NOMO-1 treated with DMSO at 0.1 percent for 48 hours (cell line): Measurements from ENCODE around the gene ADORA2A.

Source experiments
- DNase-seq: peaks from one replicate; lab custom pipeline; 2025; ENCODE audit not compliant: unreplicated experiment; lab: John Stamatoyannopoulos, UW

Gene ADORA2A

GRCh38 chr22:24417200-24417599 lies 10.2 kb upstream of the ADORA2A start:
- DNase-seq = no peak

- no peak for DNase-seq
These were observed 9.3 kb upstream of the ADORA2A start for GRCh38 chr22:24417901-24418641.

GRCh38 chr22:24418786-24419474 lies 8.5 kb upstream of the ADORA2A start:
- no peak for DNase-seq

DNA sequence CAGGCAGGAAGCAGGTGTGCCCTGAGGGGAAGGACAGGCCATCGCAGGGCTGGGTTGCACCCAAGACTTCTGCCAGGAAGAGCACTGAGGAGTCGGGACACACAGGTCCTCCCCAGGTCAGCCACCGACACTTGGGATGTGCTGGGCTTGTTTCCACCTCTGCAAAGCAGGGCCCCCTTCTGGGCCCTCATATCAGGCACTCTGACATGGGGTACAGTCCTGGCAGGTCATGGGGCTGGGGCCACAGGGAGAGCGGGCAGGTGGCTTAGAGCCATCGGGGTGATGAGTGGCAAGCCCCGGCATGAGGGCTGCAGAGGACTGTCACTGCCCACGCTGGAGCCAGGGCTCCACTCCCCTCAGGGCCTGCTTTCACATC lies 7.9 kb upstream of the ADORA2A start:
- no peak for DNase-seq

DNA sequence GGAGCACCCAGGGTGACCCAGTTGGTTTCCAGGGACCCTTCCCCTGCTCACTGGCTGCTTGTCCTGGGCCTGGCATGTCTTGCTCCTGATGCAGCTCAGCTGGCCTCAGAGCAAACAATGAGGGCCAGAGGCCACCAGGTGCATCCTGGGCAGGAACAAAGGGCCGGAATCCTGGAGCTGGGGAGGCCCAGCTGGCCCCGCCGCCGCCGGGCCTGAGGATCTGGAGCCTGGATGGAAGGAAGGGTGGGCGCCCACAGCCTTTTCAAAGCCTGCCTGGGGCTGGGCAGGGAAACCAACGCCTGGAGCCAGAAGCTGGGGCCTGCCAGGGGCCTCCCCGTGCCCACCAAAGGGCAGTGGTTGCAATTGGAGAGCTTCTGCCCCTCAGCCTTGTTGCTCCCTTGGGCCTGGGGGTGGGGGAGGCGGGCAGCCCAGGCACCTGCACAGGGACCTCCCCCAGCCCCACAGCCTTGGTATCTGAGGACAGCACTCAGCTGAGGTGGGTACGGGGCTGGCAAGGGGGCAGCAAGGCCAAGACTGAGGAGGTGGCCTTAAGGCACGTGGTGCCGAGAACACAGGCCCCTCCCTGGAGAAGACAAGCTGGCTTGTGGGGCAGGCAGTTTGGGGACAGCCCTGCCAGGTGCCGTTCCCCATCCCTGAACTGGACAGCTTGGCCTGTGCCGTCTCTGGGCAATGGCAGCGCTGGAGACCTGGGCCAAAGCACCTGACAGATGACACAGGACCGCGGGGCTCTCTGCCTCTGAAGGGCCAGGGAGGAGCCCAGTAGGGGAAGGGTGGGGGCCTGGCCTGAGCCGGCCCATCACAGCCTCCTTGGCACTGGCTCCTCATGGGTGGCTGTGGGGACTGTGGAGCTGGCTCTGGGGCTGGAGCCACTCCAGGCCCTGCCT lies 7.1 kb upstream of the ADORA2A start:
- no peak for DNase-seq

- DNase-seq = no peak
These were observed 6.4 kb upstream of the ADORA2A start for GRCh38 chr22:24420977-24421343.

DNA sequence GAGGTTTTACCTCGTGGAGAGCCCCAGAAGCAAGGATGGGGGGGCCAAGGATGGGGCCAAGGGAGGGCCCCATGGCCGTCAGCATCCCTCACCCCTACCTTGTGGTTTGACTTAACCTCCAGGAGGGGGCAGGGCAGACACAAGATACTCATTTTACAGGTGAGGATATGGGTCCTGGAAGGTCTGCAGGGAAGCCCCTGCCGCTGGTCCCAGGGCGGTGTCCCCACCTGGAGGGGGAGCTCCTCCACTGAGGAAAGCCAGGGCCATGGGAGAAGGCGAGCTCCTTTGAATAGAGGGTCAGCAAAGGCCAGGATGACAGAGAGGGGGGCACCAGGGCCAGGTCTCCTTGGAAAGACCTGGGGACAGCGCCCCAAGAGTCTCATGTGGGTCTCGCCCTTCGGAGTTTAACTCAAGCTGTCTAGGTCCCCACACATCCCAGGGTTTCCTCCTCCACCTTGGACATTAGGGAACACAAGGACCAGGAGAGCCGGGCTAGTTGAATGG lies 5.9 kb upstream of the ADORA2A start:
- peak; percentile 16 for DNase-seq

DNA sequence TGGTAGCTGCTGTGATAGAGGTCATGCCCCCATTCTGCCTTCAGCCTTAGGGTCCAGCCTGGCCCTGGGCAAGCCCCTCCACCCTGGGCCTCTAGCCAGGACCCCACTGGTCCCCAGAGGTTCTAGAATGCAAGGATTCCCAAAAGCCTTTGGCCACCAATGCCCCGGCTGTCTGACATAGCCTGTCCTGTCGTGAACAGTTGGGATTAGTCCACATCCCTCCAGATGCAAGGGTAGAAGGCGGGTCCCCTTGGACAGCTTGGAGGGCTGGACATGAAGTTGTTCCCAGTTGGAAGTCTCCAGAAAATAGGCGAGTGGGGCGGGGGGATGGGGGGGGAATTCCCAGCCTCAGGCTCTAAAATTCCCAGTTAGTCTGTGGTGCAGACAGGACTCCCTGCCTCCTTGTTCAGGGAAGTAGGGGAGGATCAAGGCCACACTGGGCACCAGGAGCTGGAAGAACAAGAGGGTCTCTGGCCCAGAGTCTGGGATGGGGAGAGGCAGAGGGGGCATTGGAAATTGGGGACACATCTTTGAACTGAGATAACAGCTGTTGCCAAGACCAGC lies 5.2 kb upstream of the ADORA2A start:
- DNase-seq = no peak

GRCh38 chr22:24423519-24424000 lies 3.8 kb upstream of the ADORA2A start:
- DNase-seq = peak; percentile 24

DNA sequence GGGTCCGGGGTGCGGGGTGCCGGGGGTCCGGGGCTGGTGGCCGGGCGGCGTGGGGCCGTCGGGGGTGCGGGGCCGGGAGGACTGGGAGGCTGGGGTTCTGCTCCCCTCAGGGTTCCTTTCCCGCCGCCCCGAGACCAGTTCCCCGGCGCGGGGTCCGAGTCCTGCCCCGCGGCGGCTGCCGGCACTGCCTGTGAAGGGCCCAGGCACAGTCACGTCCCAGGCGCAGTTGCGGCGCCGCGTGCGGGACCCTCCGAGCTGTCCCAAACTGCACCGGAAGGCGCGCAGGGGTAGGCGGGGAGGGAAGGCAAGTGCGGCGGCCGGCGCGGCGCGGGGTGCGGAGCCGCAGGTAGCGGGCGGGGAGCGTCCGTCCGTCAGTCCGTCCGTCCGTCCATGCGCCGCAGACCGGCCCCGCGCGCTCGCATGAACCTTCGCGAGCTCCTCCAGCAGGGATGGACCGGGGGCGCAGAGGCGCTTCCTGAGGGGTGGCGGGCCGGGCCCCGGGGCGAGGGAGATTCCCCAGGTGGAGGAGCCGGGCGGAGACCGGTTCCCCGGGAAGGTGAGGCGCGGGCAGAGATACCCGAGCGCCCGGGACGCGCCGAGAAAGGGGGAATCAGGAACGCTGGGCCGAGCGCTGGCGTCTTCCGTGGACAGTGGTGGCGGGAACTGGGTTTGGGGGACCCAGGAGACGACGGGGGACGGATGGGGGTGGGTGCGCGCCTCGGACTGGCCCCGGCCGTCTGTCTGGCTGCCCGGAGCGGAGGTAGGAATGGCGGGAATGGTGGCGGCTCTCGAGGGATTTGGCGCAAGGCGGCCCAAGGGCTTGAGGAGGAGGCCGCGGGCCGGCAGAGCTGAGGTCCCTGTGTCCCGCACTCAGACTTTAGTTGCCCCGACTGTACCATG lies 3.1 kb upstream of the ADORA2A start:
- DNase-seq = peak; percentile 17

GRCh38 chr22:24424901-24425775 lies 2.3 kb upstream of the ADORA2A start:
- DNase-seq = no peak

GRCh38 chr22:24426436-24426835 lies 963 bp upstream of the ADORA2A start:
- no peak for DNase-seq

DNA sequence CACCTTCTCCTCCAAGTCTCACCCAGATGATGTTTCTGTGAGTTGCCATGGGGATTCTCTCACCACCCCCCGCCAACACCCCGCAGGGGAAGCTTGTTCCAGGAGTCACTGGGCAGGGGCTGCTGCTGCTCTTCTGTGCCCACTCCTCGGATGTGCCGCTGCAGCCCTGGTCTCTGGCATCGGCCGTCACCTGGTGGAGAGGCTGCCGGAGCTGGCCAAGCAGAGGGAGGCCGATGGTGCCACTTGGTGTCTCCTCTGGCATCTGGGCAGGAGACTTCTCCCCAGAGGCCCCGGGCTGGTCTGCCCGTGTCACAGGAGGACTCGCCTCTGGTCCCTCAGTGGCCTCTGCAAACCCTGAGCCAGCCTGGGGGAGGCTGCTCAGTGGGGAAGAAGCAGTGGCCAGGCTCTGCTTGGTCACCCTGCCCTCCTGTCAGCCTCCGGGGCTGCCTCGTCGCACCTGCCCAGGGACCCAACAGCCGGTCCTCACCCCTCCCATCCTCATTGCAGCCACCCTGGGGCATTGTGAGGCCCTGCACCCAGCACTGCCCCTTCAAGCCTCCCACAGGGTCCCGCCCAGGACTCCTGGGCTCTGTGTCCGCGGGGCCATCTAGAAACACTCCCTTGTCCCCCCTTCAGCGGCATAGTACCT lies 424 bp upstream of the ADORA2A start:
- no peak for DNase-seq

DNA sequence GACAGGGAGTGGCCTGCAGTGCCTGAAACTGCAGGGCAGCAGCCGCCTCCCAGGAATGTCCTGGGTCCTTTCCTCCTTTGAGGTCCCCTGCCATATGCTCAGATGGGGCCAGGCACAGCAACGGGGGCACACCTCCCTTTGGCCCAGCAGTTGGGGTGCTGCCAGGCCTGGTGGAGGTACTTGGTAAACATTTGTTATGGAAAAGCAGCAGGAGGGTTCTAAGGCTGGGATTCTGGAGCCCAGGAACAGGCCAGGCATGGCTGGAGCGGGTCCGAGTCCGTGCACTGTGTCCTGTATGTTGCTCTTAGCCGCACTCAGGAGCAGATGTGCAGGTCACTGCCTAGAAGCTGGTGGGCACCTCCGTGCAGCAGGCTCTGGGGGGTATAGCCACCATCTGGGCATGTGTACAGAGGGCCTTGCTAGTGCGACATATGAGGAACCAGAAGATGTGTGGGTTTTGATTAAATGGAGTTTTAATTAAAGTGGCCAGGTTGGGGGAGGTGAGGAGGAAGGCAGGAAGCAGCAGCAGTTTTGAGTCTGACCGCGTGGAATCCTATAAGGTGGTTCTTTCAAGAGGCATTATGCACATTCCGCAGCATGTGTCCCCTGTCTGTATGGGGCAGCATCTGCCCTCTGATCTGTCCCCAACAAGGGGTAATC lies 1.5 kb downstream of the ADORA2A start:
- peak; percentile 13 for DNase-seq

- DNase-seq = peak; percentile 55
These were observed 2.3 kb downstream of the ADORA2A start for GRCh38 chr22:24429411-24430365.

DNA sequence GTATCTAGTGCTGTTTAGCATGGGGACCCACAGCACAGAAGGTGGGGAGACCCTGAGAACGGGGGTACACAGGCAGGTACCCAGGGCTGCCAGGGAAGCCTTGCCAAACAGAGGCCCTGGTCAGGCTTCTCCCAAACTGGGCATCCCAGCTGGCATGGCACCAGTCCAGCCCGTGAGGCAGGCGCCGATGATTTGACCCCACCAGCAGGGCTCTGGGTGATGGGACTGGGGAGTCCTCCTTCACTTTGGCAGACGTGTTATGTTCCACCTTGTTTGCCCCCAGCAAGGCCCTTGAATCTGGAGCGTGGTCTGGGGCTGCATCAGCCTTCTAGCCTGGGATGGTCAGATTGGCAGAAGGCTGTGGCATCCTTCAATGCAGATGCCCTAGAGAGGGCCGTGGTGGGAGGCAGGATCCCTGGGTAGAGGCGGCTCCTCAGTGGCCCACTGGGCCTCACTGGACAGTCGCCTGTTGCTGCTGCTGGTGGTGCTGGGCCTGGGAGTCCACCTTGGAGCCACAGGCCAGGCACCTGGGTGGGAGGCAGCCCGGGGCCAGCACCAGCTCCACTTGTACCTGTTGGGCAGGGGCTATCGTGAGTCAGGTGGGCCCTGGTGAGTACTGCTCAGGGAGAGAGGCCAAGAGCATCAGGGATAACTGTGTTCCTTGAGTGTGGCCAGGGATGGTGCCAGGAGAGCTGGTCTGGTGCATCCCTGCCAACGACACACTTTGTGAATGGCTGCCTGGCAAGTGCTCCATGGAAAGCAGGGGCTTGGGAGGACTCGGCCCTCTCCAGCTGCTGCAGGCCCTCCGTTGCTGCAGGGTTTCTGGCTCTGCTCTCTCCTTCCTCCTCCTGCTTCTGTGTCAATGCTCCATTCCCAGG lies 3.3 kb downstream of the ADORA2A start:
- DNase-seq = no peak
